Measurements from ENCODE around the gene MS4A10. TPM values are rescaled to one million over a fixed set of nuclear protein-coding genes. Genes with fewer than 3 reads are reported as not detected.

The MS4A10 gene
- total RNA-seq, 1 experiment from 2014 or later, result not detected

- peaks cover 8% of the 10 kb centered on the region for H3K27me3 Mint-ChIP-seq (ENCODE audit: low read depth)
- ATAC-seq (no peak), DNase-seq (ENCODE audit: low spot score) (no peak)
- ChIA-PET CTCF (no interaction called here), POLR2A (no interaction called here)
- peaks cover 27% of the 10 kb centered on the region for H3K4me1 Mint-ChIP-seq
- H3K36me3 Mint-ChIP-seq, result peaks cover 22% of the 10 kb centered on the region
- no peak overlapping the region for H3K4me3 Mint-ChIP-seq
- no peak overlapping the region for H3K27ac Mint-ChIP-seq
- H3K9me3 Mint-ChIP-seq, result no peaks in the 10 kb centered on the region
- TF ChIP-seq GABPB1 (CRISPR knock-in tag; IDR thresholded peaks at IDR 0.05) (no peak), SMAD4 (CRISPR knock-in tag; IDR thresholded peaks at IDR 0.05) (no peak)
Measured at GRCh38 chr11:60848714-60849151, 63.6 kb downstream of the MS4A10 start.

GRCh38 chr11:60849641-60850520 lies 64.7 kb downstream of the MS4A10 start:
- H3K36me3 Mint-ChIP-seq, result peaks cover 22% of the 10 kb centered on the region
- no peak overlapping the region for H3K27ac Mint-ChIP-seq
- POLR2A ChIA-PET, result no interaction called here
- no peaks in the 10 kb centered on the region for H3K9me3 Mint-ChIP-seq
- H3K4me1 Mint-ChIP-seq, result peaks cover 16% of the 10 kb centered on the region
- ATAC-seq (no peak), DNase-seq (ENCODE audit: low spot score) (no peak)
- CTCF ChIA-PET, result interaction anchor here (1.4 to 2.1 kb wide), 2 partner anchors 19 to 38 kb away, joined by 7 read pairs; no protein-coding TSS in a partner anchor
- H3K4me3 Mint-ChIP-seq, result no peak overlapping the region
- peaks cover 11% of the 10 kb centered on the region for H3K27me3 Mint-ChIP-seq (ENCODE audit: low read depth)
- TF ChIP-seq RORB (CRISPR knock-in tag; IDR thresholded peaks at IDR 0.05), result no peak
- no peak for TF ChIP-seq ZNF396 (CRISPR knock-in tag; IDR thresholded peaks at IDR 0.05; ENCODE audit: borderline replicate concordance)
- no peak for TF ChIP-seq AFF4 (CRISPR knock-in tag; IDR thresholded peaks at IDR 0.05; ENCODE audit: borderline replicate concordance)
- TF ChIP-seq KAT7 (CRISPR knock-in tag; IDR thresholded peaks at IDR 0.05; ENCODE audit: borderline replicate concordance), result no peak
- no peak for TF ChIP-seq ATF3 (CRISPR knock-in tag; conservative IDR thresholded peaks at IDR 0.05)
- no peak for TF ChIP-seq ELF4 (CRISPR knock-in tag; IDR thresholded peaks at IDR 0.05; ENCODE audit: low read depth)
- no peak for TF ChIP-seq NFATC4 (CRISPR knock-in tag; IDR thresholded peaks at IDR 0.05)
- TF ChIP-seq OVOL2 (CRISPR knock-in tag; IDR thresholded peaks at IDR 0.05; ENCODE audit: borderline replicate concordance), result no peak
- no peak for TF ChIP-seq ZBTB43 (CRISPR knock-in tag; IDR thresholded peaks at IDR 0.05)
- TF ChIP-seq ZNF121 (CRISPR knock-in tag; IDR thresholded peaks at IDR 0.05), result no peak
- TF ChIP-seq SMAD3 (CRISPR knock-in tag; IDR thresholded peaks at IDR 0.05; ENCODE audit: borderline replicate concordance), result no peak
- TF ChIP-seq ZNF532 (CRISPR knock-in tag; IDR thresholded peaks at IDR 0.05; ENCODE audit: borderline replicate concordance), result no peak
- no peak for TF ChIP-seq FOXP4 (CRISPR knock-in tag; IDR thresholded peaks at IDR 0.05)
- no peak for TF ChIP-seq MLX (CRISPR knock-in tag; IDR thresholded peaks at IDR 0.05)
- TF ChIP-seq CBFB (CRISPR knock-in tag; IDR thresholded peaks at IDR 0.05; ENCODE audit: low read depth), result no peak
- TF ChIP-seq TEAD1 (CRISPR knock-in tag; IDR thresholded peaks at IDR 0.05), result no peak
- TF ChIP-seq ATF2 (CRISPR knock-in tag; IDR thresholded peaks at IDR 0.05; ENCODE audit: borderline replicate concordance, low read depth), result no peak
- TF ChIP-seq NR1H2 (CRISPR knock-in tag; IDR thresholded peaks at IDR 0.05), result no peak

Measured in WTC11 (cell line).